RWPE1 (cell line): ENCODE measurements around the gene PKP2.

ENCODE experiments used
- CTCF ChIA-PET: fragments of 350-600 bp; sonication (Branson Sonifier 250); formaldehyde crosslinking; extraction: SDS; loops from one replicate; lab custom pipeline; 2021; lab: Yijun Ruan, JAX
- POLR2A ChIA-PET: fragments of 400-600 bp; formaldehyde crosslinking; extraction: SDS; loops from one replicate; lab custom pipeline; 2020; ENCODE audit warnings: antibody characterized with exemption; ENCODE audit not compliant: low non-redundant PET; lab: Yijun Ruan, JAX
- DNase-seq: peaks from one replicate; pipeline ENCODE4 v3.0.0; 2012; ENCODE audit warnings: low spot score
- H3K27ac ChIP-seq: fragments of 450-650 bp; 2 replicates; pipeline ENCODE4 v1.5.1; 2017
- CTCF ChIP-seq: fragments of 450-650 bp; conservative IDR thresholded peaks from 2 replicates; pipeline ENCODE4 v1.5.1; 2017; ENCODE audit warnings: low read depth, mild to moderate bottlenecking

Gene PKP2

GRCh38 chr12:32839828-32840227 is 56.7 kb downstream of the PKP2 start:
- CTCF ChIA-PET: no interaction called here
- no peak overlapping the region for H3K27ac ChIP-seq
- no peak for DNase-seq
- POLR2A ChIA-PET: no interaction called here
- no peak for TF ChIP-seq CTCF

DNA sequence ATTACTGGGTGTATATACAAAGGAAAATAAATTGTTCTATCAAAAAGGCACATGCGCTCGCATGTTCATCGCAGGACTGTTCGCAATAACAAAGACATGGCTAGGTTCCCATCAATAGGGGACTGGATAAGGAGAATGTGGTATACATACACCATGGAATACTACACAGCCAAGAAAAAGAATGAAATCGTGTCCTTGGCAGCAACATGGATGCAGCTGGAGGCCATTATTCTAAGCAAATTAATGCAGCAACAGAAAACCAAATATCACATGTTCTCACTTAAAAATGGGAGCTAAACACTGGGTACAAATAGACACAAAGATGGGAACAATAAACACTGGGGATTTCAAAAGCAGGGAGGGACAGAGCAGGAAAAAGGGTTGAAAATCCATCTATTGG is 58.6 kb downstream of the PKP2 start:
- ChIA-PET CTCF (interaction anchor here (0.5 kb wide), 1 partner anchor 1513 kb away, joined by 4 read pairs; no protein-coding TSS in a partner anchor), POLR2A (no interaction called here)
- no peak for TF ChIP-seq CTCF

DNA sequence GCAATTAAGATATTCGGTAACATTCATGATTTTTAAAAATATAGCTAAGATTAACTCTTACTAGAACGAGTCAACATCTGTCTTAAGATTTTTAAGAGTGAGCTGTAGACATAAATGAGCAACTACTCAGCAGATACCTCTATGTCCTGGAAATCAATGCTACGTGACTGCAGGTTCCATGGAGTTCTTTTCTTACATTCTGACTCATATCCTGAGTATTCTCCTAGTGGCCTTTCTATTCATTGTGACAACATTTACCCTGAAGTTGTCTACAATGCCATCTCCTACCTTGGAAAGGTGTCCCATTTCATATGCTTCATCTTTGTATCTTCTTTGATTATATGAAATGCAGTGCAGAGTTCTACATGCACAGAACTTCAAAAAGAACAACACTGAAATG is 59.9 kb downstream of the PKP2 start:
- no peak for DNase-seq
- ChIA-PET POLR2A (no interaction called here), CTCF (no interaction called here)
- TF ChIP-seq CTCF: no peak
- no peak overlapping the region for H3K27ac ChIP-seq

More for the DNA sequence above, 58.6 kb downstream of the PKP2 start:
- H3K27ac ChIP-seq: no peak overlapping the region
- no peak for DNase-seq

- TF ChIP-seq CTCF: no peak
- DNase-seq: no peak
- ChIA-PET CTCF (interaction anchor here (0.6 kb wide), 1 partner anchor 52 kb away, joined by 3 read pairs; no protein-coding TSS in a partner anchor), POLR2A (no interaction called here)
- no peak overlapping the region for H3K27ac ChIP-seq
Observed at GRCh38 chr12:32834122-32834521, 62.5 kb downstream of the PKP2 start.

GRCh38 chr12:32828552-32828951 is 68.0 kb downstream of the PKP2 start:
- ChIA-PET POLR2A (no interaction called here), CTCF (no interaction called here)
- no peak overlapping the region for H3K27ac ChIP-seq
- no peak for TF ChIP-seq CTCF
- DNase-seq: no peak

DNA sequence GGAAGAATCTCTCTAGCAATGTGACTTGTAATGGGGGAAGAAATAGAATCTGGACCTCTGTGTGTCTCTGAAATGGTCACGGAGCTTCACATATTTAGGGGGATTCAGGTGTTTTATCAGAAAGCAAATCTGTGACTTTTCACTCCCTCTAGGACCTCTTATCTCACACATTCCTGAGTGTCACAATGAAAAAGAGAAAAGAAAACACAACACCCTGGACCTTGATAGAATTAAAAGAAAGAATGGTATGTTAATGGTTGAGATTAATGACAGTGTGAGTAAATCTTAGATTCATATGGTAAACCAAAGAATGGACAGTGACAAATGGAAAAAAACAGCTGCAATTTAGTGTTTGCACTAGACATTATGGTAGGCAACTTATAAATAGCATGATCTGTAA is 68.5 kb downstream of the PKP2 start:
- POLR2A ChIA-PET: no interaction called here
- no peak for TF ChIP-seq CTCF
- CTCF ChIA-PET: no interaction called here
- H3K27ac ChIP-seq: no peak overlapping the region
- no peak for DNase-seq
